ENCODE results near the gene PKN2. TPM values are rescaled to one million over a fixed set of nuclear protein-coding genes. Genes with fewer than 3 reads are reported as not detected.

Gene PKN2
- 10 to 100 TPM; 29.7 to 66.9 TPM for total RNA-seq

- TF ChIP-seq, protein P1, sequence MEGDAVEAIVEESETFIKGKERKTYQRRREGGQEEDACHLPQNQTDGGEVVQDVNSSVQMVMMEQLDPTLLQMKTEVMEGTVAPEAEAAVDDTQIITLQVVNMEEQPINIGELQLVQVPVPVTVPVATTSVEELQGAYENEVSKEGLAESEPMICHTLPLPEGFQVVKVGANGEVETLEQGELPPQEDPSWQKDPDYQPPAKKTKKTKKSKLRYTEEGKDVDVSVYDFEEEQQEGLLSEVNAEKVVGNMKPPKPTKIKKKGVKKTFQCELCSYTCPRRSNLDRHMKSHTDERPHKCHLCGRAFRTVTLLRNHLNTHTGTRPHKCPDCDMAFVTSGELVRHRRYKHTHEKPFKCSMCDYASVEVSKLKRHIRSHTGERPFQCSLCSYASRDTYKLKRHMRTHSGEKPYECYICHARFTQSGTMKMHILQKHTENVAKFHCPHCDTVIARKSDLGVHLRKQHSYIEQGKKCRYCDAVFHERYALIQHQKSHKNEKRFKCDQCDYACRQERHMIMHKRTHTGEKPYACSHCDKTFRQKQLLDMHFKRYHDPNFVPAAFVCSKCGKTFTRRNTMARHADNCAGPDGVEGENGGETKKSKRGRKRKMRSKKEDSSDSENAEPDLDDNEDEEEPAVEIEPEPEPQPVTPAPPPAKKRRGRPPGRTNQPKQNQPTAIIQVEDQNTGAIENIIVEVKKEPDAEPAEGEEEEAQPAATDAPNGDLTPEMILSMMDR (IDR thresholded peaks at IDR 0.05) = peak; percentile 36
- DNase-seq (ENCODE audit: low spot score) = peak; percentile 87
- peak; percentile 93 for ATAC-seq (ENCODE audit: insufficient number of reproducible peaks, low FRiP score, low read depth)
- Histone ChIP-seq H3K36me3 (no peaks in the 10 kb centered on the region), H3K4me1 (ENCODE audit: control insufficient read depth in 1 of 2, low read depth in 2 of 2) (peaks cover 10 to 34% of the 10 kb centered on the region in 2 donors), H3K4me3 (peak within 1 kb of the TSS; percentile 97), H3K27me3 (replicated peaks; ENCODE audit: insufficient read depth) (no peaks in the 10 kb centered on the region), H3K27ac (peak within 1 kb of the TSS; percentile 95 to 97), H3K9me3 (no peaks in the 10 kb centered on the region)
Measured at GRCh38 chr1:88683541-88684481, at the start of gene PKN2. Gene PKN2, plus strand, starts transcription at chr1:88684273. Its CDS starts 308 bp downstream, at chr1:88684581.

DNA sequence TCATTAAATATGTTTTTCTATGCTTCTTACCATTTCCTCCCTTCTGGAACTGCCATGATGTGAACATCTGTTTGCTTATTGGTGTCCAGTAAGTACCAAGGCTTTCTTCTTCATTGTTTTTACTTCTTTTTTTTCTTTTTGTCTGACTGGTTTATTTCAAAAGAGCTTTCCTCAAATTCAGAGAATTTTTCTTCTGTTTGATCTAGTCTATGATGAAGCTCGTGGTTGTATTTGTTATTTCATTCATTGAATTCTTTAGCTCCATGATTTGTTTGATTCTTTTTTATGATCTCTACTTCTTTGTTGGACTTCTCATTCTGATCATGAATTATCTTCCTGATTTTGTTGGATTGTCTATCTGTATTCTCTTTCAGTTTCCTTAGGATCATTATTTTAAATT is 49.5 kb upstream of the PKN2 start:
- TF ChIP-seq, protein P1 (IDR thresholded peaks at IDR 0.05) = no peak
- ATAC-seq (ENCODE audit: insufficient number of reproducible peaks, low FRiP score, low read depth) (no peak), DNase-seq (ENCODE audit: low spot score) (no peak)
- Histone ChIP-seq H3K27me3 (replicated peaks; ENCODE audit: insufficient read depth) (no peaks in the 10 kb centered on the region), H3K27ac (no peak overlapping the region), H3K4me3 (no peak overlapping the region), H3K36me3 (no peaks in the 10 kb centered on the region), H3K4me1 (ENCODE audit: control insufficient read depth in 1 of 2, low read depth in 2 of 2) (no peaks in the 10 kb centered on the region), H3K9me3 (peaks cover 6% of the 10 kb centered on the region)

DNA sequence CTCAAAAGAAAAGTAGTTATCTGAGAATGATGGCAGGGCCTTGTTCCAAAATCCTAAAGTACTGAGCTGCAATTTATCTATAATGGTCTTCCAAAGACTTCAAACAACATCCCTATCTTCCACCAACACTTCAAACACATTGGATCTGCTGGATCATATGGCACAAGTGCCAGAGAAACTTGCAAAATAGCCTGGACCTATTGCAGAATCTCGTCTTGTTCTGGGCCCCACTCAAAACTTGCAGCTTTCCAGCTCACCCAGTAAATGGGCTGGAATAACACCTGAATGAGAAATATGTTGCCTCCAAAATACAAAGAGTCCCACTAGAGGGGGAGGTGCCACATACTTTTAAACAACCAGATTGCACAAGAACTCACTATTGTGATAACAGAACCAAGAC is 44.0 kb upstream of the PKN2 start:
- H3K4me3 ChIP-seq = no peak overlapping the region
- no peaks in the 10 kb centered on the region for H3K4me1 ChIP-seq (ENCODE audit: control insufficient read depth in 1 of 2, low read depth in 2 of 2)
- no peak overlapping the region for H3K27ac ChIP-seq
- no peak for ATAC-seq (ENCODE audit: insufficient number of reproducible peaks, low FRiP score, low read depth)
- no peaks in the 10 kb centered on the region for H3K36me3 ChIP-seq
- H3K9me3 ChIP-seq = no peaks in the 10 kb centered on the region
- H3K27me3 ChIP-seq (replicated peaks; ENCODE audit: insufficient read depth) = no peaks in the 10 kb centered on the region
- DNase-seq (ENCODE audit: low spot score) = no peak
- TF ChIP-seq, protein P1 (IDR thresholded peaks at IDR 0.05) = no peak

DNA sequence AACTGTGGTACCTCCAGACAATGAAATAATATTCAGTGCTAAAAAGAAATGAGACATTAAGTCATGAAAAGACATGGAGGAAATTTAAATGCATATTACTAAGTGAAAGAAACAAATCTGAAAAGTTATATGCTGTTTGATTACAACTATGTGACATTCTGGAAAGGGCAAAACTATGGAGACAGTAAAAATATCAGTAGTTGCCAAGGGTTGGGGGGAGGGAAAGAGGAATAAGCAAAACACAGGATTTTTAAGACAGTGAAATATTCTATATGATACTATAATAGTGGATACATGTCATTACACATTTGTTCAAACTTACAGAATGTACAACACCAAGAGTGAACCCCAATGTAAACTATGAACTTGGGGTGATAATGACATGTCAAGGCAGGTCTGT is 38.2 kb upstream of the PKN2 start:
- Histone ChIP-seq H3K36me3 (no peaks in the 10 kb centered on the region), H3K27ac (no peak overlapping the region), H3K4me1 (ENCODE audit: control insufficient read depth in 1 of 2, low read depth in 2 of 2) (no peaks in the 10 kb centered on the region), H3K9me3 (no peaks in the 10 kb centered on the region), H3K27me3 (replicated peaks; ENCODE audit: insufficient read depth) (no peaks in the 10 kb centered on the region), H3K4me3 (no peak overlapping the region)
- no peak for ATAC-seq (ENCODE audit: insufficient number of reproducible peaks, low FRiP score, low read depth)
- TF ChIP-seq, protein P1 (IDR thresholded peaks at IDR 0.05) = no peak
- DNase-seq (ENCODE audit: low spot score) = no peak

DNA sequence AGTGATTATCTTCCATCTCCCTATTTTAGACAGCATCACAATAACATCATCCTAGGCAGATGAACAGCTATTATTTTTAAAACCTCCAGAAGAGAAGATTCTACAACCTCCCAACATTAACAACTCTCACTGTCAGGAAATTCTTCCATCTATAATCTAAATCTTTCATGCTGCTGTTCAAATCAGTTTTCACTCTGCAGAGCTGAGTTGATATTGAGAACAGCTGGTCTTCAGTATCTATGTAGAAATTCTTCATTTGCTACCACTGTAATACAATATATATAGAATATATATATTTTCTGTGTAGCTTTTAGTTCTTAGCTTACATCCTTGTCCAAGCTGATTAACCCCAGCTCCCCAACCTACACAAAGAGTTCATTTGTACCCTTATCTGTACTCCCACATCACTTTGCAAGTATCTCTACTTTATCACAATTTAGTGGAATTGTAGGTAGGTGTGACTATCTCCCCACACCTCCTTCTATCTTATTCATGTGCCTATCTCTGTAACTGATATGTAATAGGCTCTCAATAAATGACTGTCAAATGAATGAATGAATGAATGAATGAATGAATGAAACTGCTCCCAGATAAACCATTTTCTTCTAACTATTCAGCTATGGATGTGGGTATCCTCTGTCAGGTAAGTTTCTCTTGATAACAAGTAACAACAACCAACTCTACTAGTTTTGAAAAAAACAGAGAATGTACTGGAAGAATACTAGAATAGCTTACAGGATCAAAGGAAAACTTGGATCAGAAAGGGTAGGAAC is 37.4 kb upstream of the PKN2 start:
- Histone ChIP-seq H3K27ac (no peak overlapping the region), H3K4me1 (ENCODE audit: control insufficient read depth in 1 of 2, low read depth in 2 of 2) (no peaks in the 10 kb centered on the region), H3K4me3 (no peak overlapping the region), H3K36me3 (no peaks in the 10 kb centered on the region), H3K9me3 (no peaks in the 10 kb centered on the region), H3K27me3 (replicated peaks; ENCODE audit: insufficient read depth) (no peaks in the 10 kb centered on the region)
- no peak for DNase-seq (ENCODE audit: low spot score)
- TF ChIP-seq, protein P1 (IDR thresholded peaks at IDR 0.05) = no peak
- no peak for ATAC-seq (ENCODE audit: insufficient number of reproducible peaks, low FRiP score, low read depth)

Data from thoracic aorta (tissue), 2 donors.